CD14-positive monocyte (primary cell): ENCODE data around the gene GRHL1. TPM values are rescaled to one million over a fixed set of nuclear protein-coding genes. Genes with fewer than 3 reads are reported as not detected.

Experiments used
- DNase-seq, 3 donors: peaks; one replicate each; pipeline ENCODE4 v3.0.0-alpha.2; 2011 to 2022
- H2AFZ ChIP-seq: 2 replicates; pipeline ENCODE4 v1.6.0; 2012; ENCODE audit warnings: mild to moderate bottlenecking, low read depth, low read length, inconsistent platforms; ENCODE audit not compliant: insufficient read depth, poor library complexity, severe bottlenecking
- H3K27ac ChIP-seq, 2 donors: 1 replicate in 1 of 2; 2 replicates in 1 of 2; pipeline ENCODE4 v1.5.1; 2012 to 2013; ENCODE audit warnings: low read length in 2 of 2, control low read depth in 1 of 2, inconsistent platforms in 1 of 2, low read depth in 1 of 2, mild to moderate bottlenecking in 1 of 2
- H3K27me3 ChIP-seq, 2 donors: one replicate each; pipeline versions ENCODE4 v1.6.0 to v1.6.1; 2011 to 2013; ENCODE audit warnings: low read length in 2 of 2; ENCODE audit not compliant: control insufficient read depth in 2 of 2, insufficient read depth in 2 of 2
- H3K36me3 ChIP-seq, 2 donors: replicated peaks in 1 of 2; 1 replicate in 1 of 2; 2 replicates in 1 of 2; pipeline versions ENCODE4 v1.5.1 to v1.6.1; 2012 to 2013; ENCODE audit warnings: low read length in 2 of 2, control low read depth in 1 of 2, inconsistent platforms in 1 of 2, mild to moderate bottlenecking in 1 of 2; ENCODE audit not compliant: insufficient read depth in 2 of 2, control insufficient read depth in 1 of 2
- H3K4me1 ChIP-seq, 2 donors: 1 replicate in 1 of 2; 2 replicates in 1 of 2; pipeline versions ENCODE4 v1.5.1 to v1.6.1; 2012 to 2013; ENCODE audit warnings: low read length in 2 of 2, control low read depth in 1 of 2, inconsistent platforms in 1 of 2, mild to moderate bottlenecking in 1 of 2, moderate library complexity in 1 of 2; ENCODE audit not compliant: insufficient read depth in 2 of 2, control insufficient read depth in 1 of 2
- H3K4me2 ChIP-seq: replicated peaks from 2 replicates; pipeline ENCODE3; 2012; ENCODE audit warnings: low read length, moderate library complexity, mild to moderate bottlenecking; ENCODE audit not compliant: poor library complexity, severe bottlenecking; ENCODE audit errors: extremely low read depth
- H3K4me3 ChIP-seq, 3 experiments: fragments of 200-600 bp in 1 of 3; sonication (generic) in 1 of 3; replicated peaks in 1 of 3; 1 replicate in 2 of 3; 2 replicates in 1 of 3; pipeline ENCODE4 v1.5.1; 2011 to 2013; ENCODE audit warnings: low read length in 3 of 3, mild to moderate bottlenecking in 3 of 3, control low read depth in 2 of 3, low read depth in 2 of 3, inconsistent platforms in 1 of 3, moderate library complexity in 1 of 3
- H3K79me2 ChIP-seq: 2 replicates; pipeline ENCODE4 v1.6.0; 2012; ENCODE audit warnings: mild to moderate bottlenecking, control low read depth, inconsistent platforms, low read length, moderate library complexity; ENCODE audit not compliant: insufficient read depth
- H3K9ac ChIP-seq: 2 replicates; pipeline ENCODE4 v1.6.0; 2017; ENCODE audit warnings: low read length, mild to moderate bottlenecking; ENCODE audit not compliant: insufficient read depth, poor library complexity, severe bottlenecking
- H3K9me3 ChIP-seq, 2 donors: replicated peaks in 1 of 2; 1 replicate in 1 of 2; 2 replicates in 1 of 2; pipeline versions ENCODE4 v1.5.1 to v1.6.1; 2012 to 2013; ENCODE audit warnings: low read length in 2 of 2, control low read depth in 1 of 2; ENCODE audit not compliant: control insufficient read depth in 1 of 2, insufficient read depth in 1 of 2
- H4K20me1 ChIP-seq: 2 replicates; pipeline ENCODE4 v1.6.0; 2012; ENCODE audit warnings: mild to moderate bottlenecking, low read length, control low read depth, moderate library complexity; ENCODE audit not compliant: insufficient read depth
- H3K27ac Mint-ChIP-seq, 7 donors: one replicate each; pipeline ENCODE4 v1.8.0; 2020; ENCODE audit warnings: mild to moderate bottlenecking in 7 of 7, mixed read lengths in 7 of 7, moderate library complexity in 6 of 7, inconsistent platforms in 2 of 7
- H3K27me3 Mint-ChIP-seq, 3 donors: one replicate each; pipeline ENCODE4 v1.8.0; 2021 to 2022; ENCODE audit warnings: low read depth in 3 of 3, mild to moderate bottlenecking in 3 of 3, mixed read lengths in 3 of 3, moderate library complexity in 3 of 3, inconsistent platforms in 1 of 3
- H3K36me3 Mint-ChIP-seq, 2 donors: one replicate each; pipeline ENCODE4 v1.8.0; 2020; ENCODE audit warnings: mixed read lengths in 2 of 2, inconsistent platforms in 1 of 2, mild to moderate bottlenecking in 1 of 2
- H3K4me1 Mint-ChIP-seq: one replicate; pipeline ENCODE4 v1.8.0; 2020; ENCODE audit warnings: mild to moderate bottlenecking, mixed read lengths
- H3K4me3 Mint-ChIP-seq, 2 donors: one replicate each; pipeline ENCODE4 v1.8.0; 2020; ENCODE audit warnings: mild to moderate bottlenecking in 2 of 2, mixed read lengths in 2 of 2, moderate library complexity in 1 of 2
- H3K9me3 Mint-ChIP-seq, 7 donors: one replicate each; pipeline ENCODE4 v1.8.0; 2020 to 2022; ENCODE audit warnings: mixed read lengths in 7 of 7, mild to moderate bottlenecking in 6 of 7, moderate library complexity in 6 of 7, inconsistent platforms in 2 of 7
- CTCF ChIP-seq: fragments of 200-600 bp; IDR thresholded peaks from one replicate; pipeline ENCODE4 v1.8.0; 2022; ENCODE audit warnings: antibody characterized with exemption, mild to moderate bottlenecking
- WGBS: methylation state at CpG from one replicate; pipeline ENCODE4 v1.1.5; 2013; ENCODE audit warnings: missing lambda C conversion rate; ENCODE audit not compliant: insufficient coverage; 5-methylcytosine and 5-hydroxymethylcytosine counted together
- intact Hi-C, 2 donors: fragments of 100-400 bp; cut with micrococcal nuclease; formaldehyde crosslinking; loops; one replicate each; pipeline versions ENCODE4 v1.15.0 to v1.15.1; 2023
- polyA plus RNA-seq, 3 donors: library from polyadenylated mRNA; depleted of rRNA in 1 of 3; unstranded in 2 of 3; stranded (reverse) in 1 of 3; fragments of 300-500 nt in 2 of 3; fragments of >200 nt in 1 of 3; fragmentation: Illumina TruSeq in 2 of 3; gene quantifications; 1 replicate in 2 of 3; 2 replicates in 1 of 3; pipeline ENCODE4 v1.2.3, GENCODE V29; 2012 to 2021

Gene GRHL1
- polyA plus RNA-seq, 3 donors: 0.08 TPM; not detected in 2

GRCh38 chr2:10028407-10028987, 77.0 kb downstream of the GRHL1 start:
- TF ChIP-seq CTCF: no peak
- peak overlapping the region; percentile 95 for H3K9ac ChIP-seq
- no peaks in the 10 kb centered on the region for H3K9me3 ChIP-seq
- peak overlapping the region; percentile 48 to 78 for H3K4me3 Mint-ChIP-seq
- peaks cover 0 to 7% (median 2%) of the 10 kb centered on the region in 7 donors for H3K9me3 Mint-ChIP-seq
- 88% methylated on average over 6 of the region's 16 CpGs for WGBS
- peaks cover 0 to 4% of the 10 kb centered on the region in 2 donors for H3K36me3 Mint-ChIP-seq
- H3K4me3 ChIP-seq: peak overlapping the region in 1 of 3 experiments; percentile 63
- peak overlapping the region; percentile 99 to 100 for H3K27ac ChIP-seq
- intact Hi-C loops: no loop called here
- peak in 2 of 3 donors; percentile 26 to 35 for DNase-seq
- no peaks in the 10 kb centered on the region for H3K36me3 ChIP-seq
- peak overlapping the region; percentile 62 for H2AFZ ChIP-seq
- peaks cover 15% of the 10 kb centered on the region for H3K79me2 ChIP-seq
- H3K4me2 ChIP-seq: peak overlapping the region; percentile 76
- no peaks in the 10 kb centered on the region for H4K20me1 ChIP-seq
- H3K27me3 ChIP-seq: no peaks in the 10 kb centered on the region
- H3K4me1 ChIP-seq: peaks cover 58 to 63% of the 10 kb centered on the region in 2 donors
- H3K27ac Mint-ChIP-seq: peak overlapping the region; percentile 98 to 99 (median 98)
- peaks cover 0 to 2% (median 0%) of the 10 kb centered on the region in 3 donors for H3K27me3 Mint-ChIP-seq
- H3K4me1 Mint-ChIP-seq: peaks cover 52% of the 10 kb centered on the region

DNA sequence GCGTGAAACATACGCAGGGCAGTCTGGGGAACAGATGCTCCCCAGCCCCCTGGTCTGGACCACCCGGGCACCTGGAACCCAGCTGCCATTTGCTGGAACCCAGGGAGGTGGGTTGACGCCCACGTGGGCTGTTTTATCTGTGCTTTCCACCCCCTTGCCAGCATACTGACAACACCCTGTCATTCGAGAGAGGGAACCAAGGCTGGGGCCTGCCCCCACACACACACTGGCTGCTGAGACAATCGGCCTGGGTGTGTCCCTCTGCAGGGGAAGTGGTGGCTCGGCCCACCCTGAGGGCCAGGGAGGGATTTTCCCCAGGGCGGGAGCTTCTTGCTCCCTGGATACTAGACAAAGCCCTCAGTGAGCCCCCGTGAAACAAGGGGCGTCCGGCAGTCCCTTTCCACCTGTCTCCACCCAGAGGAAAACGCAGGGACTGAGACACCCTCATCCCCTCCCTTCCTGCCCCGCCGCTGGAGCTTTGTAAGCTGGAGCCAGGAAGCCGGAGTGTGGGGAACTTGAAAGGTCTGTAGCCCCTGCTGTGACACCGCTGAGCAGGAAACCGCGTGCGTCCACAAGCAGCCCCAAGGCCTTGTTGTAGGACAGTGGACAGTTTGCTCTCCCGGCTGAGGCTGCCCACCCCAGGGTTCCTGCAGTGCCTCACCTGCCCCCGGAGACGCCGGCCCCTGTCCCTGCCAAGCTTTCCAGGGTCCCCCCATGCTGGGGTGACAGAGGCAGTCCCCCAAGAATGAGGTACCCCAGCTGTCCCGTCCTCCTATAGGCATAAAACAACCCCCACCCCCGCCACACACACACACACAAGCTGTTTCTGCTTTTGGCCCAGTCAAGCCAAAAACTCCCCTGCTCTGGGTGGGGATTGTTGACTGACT, 77.7 kb downstream of the GRHL1 start:
- Histone ChIP-seq H3K27ac (peak overlapping the region; percentile 99 to 100), H3K9me3 (no peaks in the 10 kb centered on the region), H4K20me1 (no peaks in the 10 kb centered on the region), H3K4me1 (peaks cover 65 to 71% of the 10 kb centered on the region in 2 donors), H3K4me3 (peak overlapping the region; percentile 1 to 63 (median 55)), H3K27me3 (no peaks in the 10 kb centered on the region), H2AFZ (peak overlapping the region; percentile 62), H3K79me2 (peaks cover 15% of the 10 kb centered on the region), H3K36me3 (no peaks in the 10 kb centered on the region), H3K9ac (peak overlapping the region; percentile 95), H3K4me2 (peak overlapping the region; percentile 76)
- intact Hi-C loops: no loop called here
- DNase-seq: peak; percentile 92 to 94 (median 93)
- H3K9me3 Mint-ChIP-seq: peaks cover 0 to 7% (median 4%) of the 10 kb centered on the region in 7 donors
- peak overlapping the region; percentile 78 to 91 for H3K4me3 Mint-ChIP-seq
- peaks cover 2 to 6% of the 10 kb centered on the region in 2 donors for H3K36me3 Mint-ChIP-seq
- peaks cover 0 to 2% (median 0%) of the 10 kb centered on the region in 3 donors for H3K27me3 Mint-ChIP-seq
- H3K4me1 Mint-ChIP-seq: peaks cover 59% of the 10 kb centered on the region
- no peak for TF ChIP-seq CTCF
- peak overlapping the region; percentile 98 to 99 (median 98) for H3K27ac Mint-ChIP-seq
- 23% methylated on average over 12 of the region's 26 CpGs for WGBS
